ENCODE results near the gene UXS1.
A peak's percentile ranks its signal among the peaks of the same experiment; 100 is the strongest.

The UXS1 gene

GRCh38 chr2:106107509-106108131, 86.5 kb downstream of the UXS1 start:
- DNase-seq: peak; percentile 42

GRCh38 chr2:106106622-106107508, 87.2 kb downstream of the UXS1 start:
- DNase-seq: no peak

GRCh38 chr2:106105151-106105922, 88.8 kb downstream of the UXS1 start:
- no peak for DNase-seq

- peak; percentile 79 for DNase-seq
Measured at GRCh38 chr2:106104332-106105062, 89.6 kb downstream of the UXS1 start.

- no peak for DNase-seq
Measured at GRCh38 chr2:106099691-106100090, 94.4 kb downstream of the UXS1 start.

GRCh38 chr2:106098664-106099063, 95.4 kb downstream of the UXS1 start:
- DNase-seq: no peak

- DNase-seq: peak; percentile 40
Measured at GRCh38 chr2:106098081-106098480, 96.0 kb downstream of the UXS1 start.

- DNase-seq: no peak
Measured at GRCh38 chr2:106097038-106098000, 96.8 kb downstream of the UXS1 start.

- DNase-seq: peak; percentile 54
Measured at GRCh38 chr2:106096299-106097037, 97.6 kb downstream of the UXS1 start.

GRCh38 chr2:106095478-106096298, 98.4 kb downstream of the UXS1 start:
- peak; percentile 86 for DNase-seq

GRCh38 chr2:106094131-106094841, 99.8 kb downstream of the UXS1 start:
- peak; percentile 82 for DNase-seq

GRCh38 chr2:106090916-106091618, 103.0 kb downstream of the UXS1 start:
- no peak for DNase-seq

- DNase-seq: no peak
Measured at GRCh38 chr2:106089611-106090010, 104.5 kb downstream of the UXS1 start.

GRCh38 chr2:106085181-106085940, 108.7 kb downstream of the UXS1 start:
- peak; percentile 74 for DNase-seq

- no peak for DNase-seq
Measured at GRCh38 chr2:106080959-106081358, 113.1 kb downstream of the UXS1 start.

- no peak for DNase-seq
Measured at GRCh38 chr2:106078096-106078495, 116.0 kb downstream of the UXS1 start.

- no peak for DNase-seq
Measured at GRCh38 chr2:106076941-106077340, 117.2 kb downstream of the UXS1 start.

GRCh38 chr2:106075048-106075447, 119.1 kb downstream of the UXS1 start:
- no peak for DNase-seq
